Measurements from ENCODE around the gene OXA1L.
"Not testable (repeated sequence)": the region's sequence is repeated elsewhere in the genome, so short reads cannot be mapped to it uniquely, and the experiment has no call there.

The OXA1L gene

DNA sequence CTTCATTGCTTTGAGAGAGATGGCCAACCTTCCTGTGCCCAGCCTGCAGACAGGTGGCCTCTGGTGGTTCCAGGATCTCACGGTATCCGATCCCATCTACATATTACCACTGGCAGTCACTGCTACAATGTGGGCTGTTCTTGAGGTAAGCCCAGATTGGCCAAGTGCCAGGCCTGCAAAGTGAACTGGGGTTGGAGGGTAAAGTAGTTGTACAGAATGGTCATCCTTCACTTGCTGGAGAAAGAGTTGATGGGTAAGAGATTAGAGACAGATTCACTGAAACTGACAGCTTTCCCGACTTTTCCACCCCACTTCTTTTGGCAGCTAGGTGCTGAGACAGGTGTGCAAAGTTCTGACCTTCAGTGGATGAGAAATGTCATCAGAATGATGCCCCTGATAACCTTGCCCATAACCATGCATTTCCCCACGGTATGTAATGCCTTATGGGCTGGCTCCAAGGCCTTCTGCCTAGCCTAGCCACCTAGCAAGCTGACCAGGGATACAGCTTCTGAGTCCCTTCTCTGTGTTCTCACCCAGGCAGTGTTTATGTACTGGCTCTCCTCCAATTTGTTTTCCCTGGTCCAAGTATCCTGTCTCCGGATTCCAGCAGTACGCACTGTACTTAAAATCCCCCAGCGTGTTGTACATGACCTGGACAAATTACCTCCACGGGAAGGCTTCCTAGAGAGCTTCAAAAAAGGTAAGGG is 4.1 kb downstream of the OXA1L start:
- DNase-seq = no peak

DNA sequence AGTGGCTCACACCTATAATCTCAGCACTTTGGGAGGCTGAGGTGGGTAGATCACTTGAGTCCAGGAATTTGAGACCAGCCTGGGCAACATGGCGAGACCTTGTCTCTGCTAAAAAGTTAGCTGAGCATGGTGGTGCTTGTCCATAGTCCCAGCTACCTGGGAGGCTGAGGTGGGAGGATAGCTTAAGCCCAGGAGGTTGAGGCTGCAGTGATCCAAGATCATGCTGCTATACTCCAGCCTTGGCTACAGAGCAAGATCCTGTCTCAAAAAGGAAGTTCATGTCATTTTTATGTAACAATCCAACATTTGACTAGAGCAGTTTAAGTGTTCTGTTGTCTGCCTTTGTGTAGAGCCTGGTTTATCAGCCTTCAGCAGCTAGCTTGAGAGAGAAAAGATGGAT is 6.2 kb downstream of the OXA1L start:
- no peak for DNase-seq

DNA sequence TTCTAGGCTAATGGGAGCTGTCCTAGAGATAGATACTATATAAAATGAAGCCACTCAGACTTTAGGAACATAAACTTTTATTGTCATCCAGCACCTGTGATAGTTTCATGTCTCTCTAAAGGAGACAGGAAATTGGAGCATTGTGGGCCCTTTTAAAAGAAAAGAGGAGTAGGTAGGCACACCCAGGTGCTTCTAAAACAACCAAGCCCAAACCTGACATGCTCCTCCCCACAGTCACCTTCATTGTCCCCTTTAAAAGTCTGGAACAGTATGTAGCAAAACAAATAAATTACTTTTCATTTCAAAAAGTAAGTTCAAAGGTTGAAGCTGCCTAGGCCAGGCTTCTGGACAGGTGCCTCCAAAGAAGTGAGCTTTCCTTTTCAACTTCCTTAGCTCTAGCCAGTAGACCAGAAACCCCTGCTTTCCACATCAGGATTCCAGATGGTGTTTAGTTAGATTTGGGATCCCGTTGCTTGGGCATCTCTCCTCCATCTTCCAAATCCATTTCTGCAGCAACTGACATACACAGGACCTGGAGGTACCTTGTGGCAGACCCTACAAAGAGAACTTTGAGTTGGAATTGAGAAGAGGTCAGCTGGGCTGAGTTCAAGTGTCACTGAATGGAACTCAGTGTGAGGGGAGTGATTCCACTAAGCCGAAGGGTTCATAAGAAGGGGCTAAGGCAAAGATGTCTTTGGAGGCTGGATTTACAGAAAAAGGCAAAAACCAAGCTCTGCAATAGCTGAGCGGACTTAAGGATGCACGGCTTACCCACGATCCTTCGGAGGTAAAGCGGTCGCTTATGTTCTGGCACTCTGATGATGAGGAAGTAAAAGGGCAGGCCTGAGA is 6.9 kb downstream of the OXA1L start:
- DNase-seq = no peak

DNA sequence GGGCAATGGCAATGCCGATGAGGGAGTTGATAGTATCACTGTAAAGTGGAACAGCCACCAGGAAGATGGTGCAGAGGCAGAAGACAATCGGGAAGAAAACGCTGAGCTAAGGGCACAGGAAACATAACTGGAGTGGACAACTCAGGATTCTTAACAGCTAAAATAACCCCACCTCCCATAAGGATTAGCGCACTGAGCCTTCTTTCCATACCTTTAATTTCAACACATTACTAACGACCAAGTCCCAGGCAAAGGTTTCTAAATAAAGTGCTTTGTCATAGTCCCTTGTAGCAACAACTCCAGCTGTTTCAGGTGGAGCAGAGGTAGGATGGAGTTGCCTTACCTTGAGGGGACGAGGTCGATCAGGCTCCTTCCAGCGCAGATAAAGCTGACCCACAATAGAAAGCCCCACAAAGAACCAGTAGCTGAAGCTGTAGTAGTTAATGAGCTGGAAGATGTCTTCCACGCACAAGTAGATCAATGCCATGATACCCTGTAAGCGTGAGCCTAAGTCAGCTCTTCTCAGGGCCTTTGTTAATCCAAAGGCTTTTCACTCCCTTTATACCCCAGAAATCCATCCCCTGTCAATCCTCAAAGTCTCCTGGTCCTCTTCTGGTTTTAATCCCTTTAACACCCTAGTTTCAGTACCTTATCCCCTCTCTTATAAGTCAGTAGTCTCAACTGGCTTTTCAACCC is 7.7 kb downstream of the OXA1L start:
- no peak for DNase-seq

DNA sequence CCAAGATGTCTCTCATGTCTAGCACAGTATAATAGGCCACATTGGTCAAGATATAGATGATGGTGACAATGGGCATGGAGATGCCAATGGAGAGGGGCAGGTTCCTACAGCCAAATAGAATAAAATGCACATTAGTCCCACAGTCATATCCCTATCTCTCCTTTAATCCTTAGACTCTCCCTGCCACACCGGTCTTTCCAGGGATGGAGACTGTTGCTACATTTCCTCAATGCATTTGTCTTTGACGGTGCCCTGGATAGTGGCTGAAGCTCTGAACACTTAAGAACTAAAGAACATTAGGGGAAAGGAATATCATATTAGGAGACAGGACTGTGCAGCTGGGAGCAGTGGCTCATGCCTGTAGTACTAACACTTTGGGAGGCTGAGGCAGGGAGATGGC is 9.7 kb downstream of the OXA1L start:
- no peak for DNase-seq

DNA sequence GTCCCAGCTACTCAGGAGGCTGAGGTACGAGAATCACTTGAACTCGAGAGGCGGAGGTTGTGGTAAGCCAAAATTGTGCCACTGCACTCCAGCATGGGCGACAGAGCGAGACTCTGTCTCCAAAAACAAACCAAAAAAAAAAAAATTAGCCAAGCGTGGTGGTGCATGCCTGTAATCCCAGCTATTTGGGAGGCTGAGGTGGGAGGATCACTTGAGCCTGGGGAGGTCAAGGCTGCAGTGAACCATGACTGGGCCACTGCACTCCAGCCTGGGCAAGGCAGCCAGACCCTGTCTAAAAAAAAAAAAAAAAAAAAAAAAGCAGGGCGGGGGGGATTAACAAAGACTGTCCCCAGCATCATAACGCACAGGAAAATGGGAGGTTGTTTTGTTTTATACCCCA is 10.4 kb downstream of the OXA1L start:
- not testable (repeated sequence) for DNase-seq

DNA sequence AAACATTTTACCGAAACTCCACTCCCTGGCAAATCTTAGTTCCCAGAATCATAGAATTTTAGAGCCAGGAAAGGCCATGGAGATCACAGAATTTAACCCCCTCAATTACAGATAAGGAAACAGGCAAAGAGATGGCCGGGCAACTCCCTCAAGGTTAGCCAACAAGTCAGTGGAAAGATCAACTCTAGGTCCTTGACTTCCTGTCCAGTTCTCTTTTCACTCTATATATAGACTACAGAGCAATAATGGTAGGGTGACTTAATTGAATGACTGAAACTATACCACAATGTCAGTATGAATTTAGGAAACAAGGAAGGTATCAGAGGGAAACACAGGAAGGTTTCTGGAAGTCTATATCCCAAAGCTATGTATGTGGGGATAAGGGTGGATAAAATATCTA is 11.6 kb downstream of the OXA1L start:
- no peak for DNase-seq

DNA sequence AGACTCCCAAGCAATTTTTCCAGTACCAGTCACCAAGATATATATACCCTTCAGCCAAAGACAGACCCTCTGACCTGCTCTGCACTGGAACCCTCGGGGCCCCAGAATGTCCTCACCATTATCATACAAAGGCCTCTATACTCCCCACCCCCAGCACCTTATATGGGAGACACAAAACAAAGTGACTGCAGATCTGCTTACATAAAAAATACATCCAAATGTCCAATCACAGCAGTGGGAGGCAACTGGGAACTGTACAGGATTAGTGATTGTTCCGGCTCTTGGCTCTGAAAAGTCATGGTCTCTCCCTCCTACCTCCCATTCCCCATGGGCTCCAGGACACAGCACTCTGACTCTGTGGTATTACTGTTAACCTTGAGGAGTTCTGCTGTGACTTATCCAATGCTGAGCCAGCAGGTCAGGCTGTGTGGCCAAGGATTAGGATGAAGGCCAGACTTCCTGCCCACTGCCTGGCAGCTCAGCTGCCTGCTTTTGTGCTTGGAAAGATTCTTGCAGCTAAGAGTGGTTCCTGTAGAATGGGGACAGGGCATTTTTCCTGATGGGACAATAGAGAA is 13.7 kb downstream of the OXA1L start:
- no peak for DNase-seq

DNA sequence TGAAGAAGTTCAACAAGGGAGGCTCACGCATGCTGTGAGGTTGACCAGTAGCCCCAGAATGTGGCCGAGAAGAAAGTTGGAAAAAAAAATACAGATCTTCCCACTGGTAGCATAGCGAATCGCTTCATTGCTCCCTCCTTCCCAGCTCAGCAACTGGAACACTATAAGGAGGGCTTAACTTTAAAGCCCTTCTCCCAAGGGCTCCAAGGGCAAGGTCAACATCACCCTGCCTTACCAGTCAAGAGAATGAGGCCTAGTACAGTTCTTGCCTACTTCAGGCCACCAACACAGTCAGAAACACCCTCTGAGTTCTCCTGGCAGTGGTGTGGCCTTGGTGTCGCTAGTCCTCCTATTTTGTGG is 14.4 kb downstream of the OXA1L start:
- DNase-seq = no peak

DNA sequence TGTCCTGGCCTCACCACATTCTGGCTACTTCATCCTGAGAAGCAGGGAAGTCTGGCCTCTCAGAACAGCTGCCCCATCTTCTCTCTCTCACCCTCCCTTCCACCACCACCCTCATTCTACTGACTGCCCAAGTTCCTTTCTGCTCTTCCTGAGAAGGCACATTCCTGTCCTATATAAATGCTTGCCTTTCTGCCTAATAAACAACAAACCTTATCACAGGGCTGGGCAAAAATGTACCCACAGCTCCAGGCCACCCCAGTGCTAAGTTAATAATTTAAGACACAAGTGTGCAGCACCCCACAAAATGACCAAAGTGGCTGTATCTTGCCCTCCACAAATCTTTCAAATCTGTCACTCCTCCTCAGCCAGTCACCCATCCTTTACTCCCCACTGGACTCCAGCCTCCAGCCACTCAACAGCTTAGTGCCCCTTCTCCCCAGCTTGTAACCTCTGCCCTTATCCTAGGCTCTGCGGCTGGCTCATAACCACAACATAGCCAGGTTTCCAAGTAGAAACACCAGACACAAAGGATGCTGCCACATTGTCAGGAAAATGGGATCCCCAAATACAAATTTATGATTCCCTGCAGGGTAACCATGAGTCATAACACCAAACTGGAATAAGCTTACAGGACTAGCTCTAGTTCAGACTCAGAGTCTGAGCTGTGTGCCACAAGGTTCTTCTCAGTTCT is 15.0 kb downstream of the OXA1L start:
- no peak for DNase-seq

DNA sequence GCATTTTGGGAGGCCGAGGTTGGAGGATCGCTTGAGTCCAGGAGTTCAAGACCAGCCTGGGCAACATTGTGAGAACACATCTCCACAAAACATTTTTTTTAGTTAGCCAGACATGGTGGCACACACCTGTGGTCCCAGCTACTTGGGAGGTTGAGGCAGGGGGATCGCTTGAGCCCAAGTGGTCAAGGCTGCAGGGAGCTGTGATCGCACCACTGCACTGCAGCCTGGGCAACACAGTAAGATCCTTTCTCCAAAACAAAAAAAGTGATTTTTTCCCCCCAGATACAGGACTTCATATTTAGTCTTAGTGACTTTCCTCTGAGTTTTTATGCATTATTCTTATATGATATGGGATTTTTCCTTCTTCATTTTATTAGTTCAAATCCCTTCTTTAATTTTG is 20.2 kb downstream of the OXA1L start:
- DNase-seq = no peak

DNA sequence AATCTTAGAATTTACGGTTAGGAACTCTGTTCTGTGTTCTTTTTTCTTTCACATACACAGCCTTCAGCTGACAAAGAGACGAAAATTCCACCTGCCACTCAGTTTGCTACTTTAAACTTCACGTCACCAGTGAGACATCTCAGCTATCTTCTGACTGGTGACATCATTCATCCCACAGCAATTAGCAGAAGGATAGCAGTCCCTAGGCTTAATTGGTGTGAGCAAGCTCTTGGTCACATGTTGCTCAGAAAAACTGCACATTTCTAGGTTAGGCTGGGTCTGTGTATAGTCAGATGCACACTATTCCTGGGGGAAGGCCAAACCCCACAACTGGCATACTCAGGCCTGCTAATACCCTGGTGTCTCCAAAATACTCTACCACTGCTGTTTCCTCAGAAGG is 24.8 kb downstream of the OXA1L start:
- no peak for DNase-seq

DNA sequence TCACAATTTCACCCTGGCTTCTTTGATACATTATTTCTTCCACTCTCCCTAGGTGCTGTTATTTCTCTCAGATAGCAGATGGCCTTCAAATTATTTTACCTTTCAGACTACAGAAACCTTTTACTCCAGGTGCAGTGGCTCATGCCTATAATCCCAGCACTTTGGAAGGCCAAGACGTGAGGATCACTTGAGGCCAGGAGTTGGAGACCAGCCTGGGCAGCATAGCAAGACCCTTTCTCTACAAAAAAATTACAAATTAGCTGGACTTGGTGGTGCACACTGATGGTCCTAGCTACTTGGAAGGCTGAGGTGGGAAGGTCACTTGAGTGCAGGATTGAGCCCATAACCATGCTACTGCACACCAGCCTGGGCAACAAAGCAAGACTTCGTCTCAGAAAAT is 25.7 kb downstream of the OXA1L start:
- DNase-seq = no peak

DNA sequence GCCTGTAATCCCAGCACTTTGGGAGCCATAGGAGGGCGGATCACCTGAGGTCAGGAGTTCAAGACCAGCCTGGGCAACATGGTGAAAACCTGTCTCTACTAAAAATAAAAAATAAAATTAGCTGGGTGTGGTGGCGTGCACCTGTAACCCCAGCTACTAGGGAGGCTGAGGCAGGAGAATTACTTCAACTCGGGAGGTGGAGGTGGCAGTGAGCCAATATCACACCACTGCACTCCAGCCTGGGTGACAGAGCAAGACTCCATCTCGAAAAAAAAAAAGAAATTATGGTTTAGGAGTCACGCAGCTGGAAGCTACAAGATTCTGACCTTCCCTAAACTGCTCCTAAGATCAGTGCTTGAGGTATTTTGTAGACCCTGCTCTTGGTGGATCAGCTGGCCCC is 27.1 kb downstream of the OXA1L start:
- not testable (repeated sequence) for DNase-seq

DNA sequence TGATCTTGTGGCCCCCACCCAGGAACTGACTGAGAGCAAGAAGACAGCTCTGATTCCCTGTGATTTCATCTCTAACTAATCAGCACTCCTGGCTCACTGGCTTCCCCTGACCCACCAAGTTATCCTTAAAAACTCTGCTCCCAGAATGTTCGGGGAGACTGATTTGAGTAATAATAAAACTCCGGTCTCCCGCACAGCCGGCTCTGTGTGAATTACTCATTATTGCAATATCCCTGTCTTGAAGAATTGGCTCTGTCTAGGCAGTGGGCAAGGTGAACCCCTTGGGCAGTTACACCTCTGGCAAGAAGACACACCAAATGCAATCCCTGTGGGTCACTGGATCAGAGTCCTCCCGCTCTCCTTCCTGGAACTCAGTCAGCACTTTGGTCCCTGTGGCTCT is 27.5 kb downstream of the OXA1L start:
- DNase-seq = no peak

DNA sequence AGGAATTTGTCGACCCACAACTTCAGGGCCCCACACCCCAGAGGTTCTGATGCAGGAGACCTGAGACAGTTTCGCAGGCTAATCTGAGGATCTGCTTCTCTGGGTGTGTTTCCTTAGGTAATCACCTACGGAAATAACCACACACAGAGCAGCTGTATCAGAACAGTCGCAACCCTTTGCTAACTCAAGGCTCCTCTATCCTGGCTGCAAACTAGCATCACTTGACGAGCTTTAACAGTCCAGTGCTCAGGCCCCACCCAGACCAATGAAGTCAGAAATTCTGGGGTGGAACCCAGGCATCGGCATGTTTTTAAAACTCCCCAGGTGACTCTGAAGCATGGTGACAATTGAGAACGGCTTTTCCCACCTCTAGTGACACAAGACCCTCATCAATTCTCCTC is 28.1 kb downstream of the OXA1L start:
- DNase-seq = no peak

DNA sequence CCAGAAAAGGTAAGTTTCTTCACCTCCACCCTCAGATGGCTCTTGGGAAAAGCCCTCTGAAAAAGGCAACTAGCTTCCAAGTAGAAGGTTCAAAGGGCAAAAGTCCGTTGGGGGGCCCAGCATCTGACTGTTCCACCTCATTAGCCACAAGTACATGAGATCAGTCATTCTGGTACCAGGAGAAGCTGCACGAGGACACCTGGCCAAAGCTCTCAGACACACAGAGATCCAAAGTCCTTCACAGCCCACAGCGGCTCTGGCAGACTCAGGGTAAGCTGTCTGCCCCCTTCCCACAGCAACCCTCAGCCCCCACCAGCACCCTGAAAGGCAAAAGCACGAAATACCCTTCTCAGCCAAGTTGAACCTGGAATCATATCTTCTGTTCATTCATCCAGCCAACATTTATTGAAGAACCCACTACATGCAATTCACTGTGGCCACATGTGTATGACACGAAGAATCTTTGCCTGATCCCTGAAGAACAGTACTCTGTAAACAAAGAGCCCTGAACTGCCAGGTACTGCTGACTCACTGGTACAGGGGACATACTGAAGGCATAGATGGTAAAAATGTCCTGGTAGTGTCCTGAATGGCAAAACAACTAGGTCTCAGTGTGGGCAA is 29.7 kb downstream of the OXA1L start:
- DNase-seq = no peak

DNA sequence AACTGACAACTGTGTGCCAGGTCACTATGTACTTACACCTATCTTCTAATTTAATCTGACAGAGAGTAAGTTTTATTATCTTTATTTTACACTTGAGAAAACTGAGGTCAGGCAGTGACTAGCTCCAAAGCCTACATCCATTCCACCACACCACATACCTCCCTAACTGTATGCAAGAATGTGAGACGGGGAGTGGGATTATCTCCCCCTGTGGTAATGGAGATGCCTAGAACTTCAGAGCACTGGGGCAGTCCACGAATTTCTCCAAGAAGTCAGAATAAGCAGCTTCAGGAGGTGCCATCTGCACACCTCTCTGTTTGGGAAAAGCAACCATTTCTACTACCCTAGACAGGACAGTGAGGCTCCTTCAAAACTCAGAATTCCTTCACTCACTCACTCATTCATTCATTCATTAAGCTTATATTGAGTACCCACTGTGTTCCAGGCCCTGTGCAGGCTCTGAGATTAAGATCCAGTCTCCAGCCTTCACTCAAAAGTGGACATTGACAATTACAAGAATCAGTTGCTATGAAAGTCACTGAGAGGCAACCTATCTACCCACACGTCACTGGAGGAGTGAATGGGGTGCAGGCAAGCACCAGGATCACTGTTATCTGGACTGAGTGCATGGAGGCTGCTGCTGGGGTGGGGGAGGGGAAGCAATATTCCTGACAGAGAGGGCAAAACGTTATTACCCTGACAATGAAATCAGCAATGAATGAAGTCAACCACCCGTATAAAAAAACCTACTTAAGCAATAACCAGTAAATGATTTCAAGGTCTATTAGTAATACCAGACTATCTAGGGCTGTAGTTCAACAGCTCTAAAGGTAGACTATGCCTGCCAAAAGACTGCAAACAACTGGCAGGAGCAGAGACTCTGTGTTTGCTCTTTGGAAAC is 30.8 kb downstream of the OXA1L start:
- no peak for DNase-seq

DNA sequence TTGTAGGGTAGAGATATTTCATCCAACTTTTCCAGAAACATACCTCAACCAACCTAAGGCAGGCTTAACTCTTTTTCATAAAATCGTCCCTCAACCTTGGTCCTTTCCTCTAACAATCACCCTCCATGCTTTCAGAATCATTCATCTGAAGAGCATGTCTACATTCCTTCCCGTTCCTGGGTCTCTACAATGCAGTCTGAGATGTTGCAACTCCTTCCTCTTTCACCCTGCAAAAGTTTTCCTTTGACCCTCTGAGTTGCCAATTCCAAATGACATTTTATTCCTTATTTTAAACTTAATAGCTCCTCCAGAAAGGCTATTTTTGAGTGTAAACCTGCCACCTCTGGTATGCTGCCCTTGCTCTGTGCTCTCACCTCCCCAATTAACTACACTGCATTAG is 32.0 kb downstream of the OXA1L start:
- DNase-seq = no peak

DNA sequence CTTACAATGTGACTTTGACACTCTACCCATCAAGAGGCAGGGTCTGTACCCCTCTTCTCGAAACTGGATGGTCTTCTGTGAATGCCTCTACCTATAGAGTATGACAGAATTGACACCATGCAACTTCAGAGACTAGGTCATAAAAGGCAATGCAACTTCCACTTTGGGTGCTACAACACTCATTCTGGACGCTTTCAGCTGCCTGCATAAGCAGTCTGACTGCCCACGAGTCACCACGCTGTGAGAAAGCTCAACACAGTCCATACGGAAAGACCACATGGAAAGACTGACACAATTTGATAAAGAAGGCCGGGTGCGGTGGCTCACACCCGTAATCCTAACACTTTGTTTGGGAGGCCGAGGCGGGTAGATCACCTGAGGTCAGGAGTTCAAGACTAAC is 33.9 kb downstream of the OXA1L start:
- no peak for DNase-seq

DNA sequence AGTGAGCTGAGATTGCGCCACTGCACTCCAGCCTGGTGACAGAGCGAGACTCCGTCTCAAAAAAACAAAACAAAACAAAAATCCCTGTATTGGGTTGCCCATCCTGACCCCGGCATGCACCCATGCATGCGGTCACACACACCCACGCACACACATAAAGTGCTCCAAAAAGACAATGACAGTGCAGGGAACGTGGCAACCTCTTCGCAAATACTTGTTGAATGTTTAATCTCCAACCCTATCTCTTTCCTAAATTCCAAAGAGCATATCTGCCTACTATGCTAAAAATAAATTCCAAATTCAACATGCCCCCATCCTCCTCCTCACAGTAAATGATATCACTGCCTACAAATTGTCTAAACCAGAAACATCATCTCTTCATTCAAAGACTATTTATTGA is 35.2 kb downstream of the OXA1L start:
- DNase-seq = no peak
